Gastrocnemius medialis (tissue), 4 donors: ENCODE data around the gene MARF1. TPM values are rescaled to one million over a fixed set of nuclear protein-coding genes. Genes with fewer than 3 reads are reported as not detected.

Experiments used
- ATAC-seq, 2 donors: fragments of 150-250 bp; one replicate each; pipeline ENCODE4 v1.9.1; 2016
- DNase-seq, 2 donors: peaks; one replicate each; pipeline ENCODE4 v3.0.0-alpha.2; 2019
- H3K27ac ChIP-seq, 4 donors: fragments of 200-600 bp; sonication (generic); 1 replicate in 1 of 4; 2 replicates in 3 of 4; pipeline ENCODE4 v1.5.1; 2016 to 2018; ENCODE audit warnings: mild to moderate bottlenecking in 2 of 4, moderate library complexity in 1 of 4
- H3K27me3 ChIP-seq, 3 donors: fragments of 200-600 bp; sonication (generic) in 2 of 3; 1 replicate in 1 of 3; 2 replicates in 2 of 3; pipeline versions ENCODE4 v1.5.1 to v1.6.0; 2016 to 2019; ENCODE audit warnings: mild to moderate bottlenecking in 1 of 3, moderate library complexity in 1 of 3
- H3K36me3 ChIP-seq, 2 donors: fragments of 200-600 bp; sonication (generic) in 1 of 2; one replicate each; pipeline ENCODE4 v1.5.1; 2017 to 2018
- H3K4me1 ChIP-seq, 2 donors: fragments of 200-600 bp; sonication (generic) in 1 of 2; one replicate each; pipeline ENCODE4 v1.5.1; 2016 to 2017; ENCODE audit warnings: mild to moderate bottlenecking in 2 of 2
- H3K4me3 ChIP-seq, 4 donors: fragments of 200-600 bp; sonication (generic) in 3 of 4; 1 replicate in 1 of 4; 2 replicates in 3 of 4; pipeline ENCODE4 v1.5.1; 2016 to 2019; ENCODE audit warnings: mild to moderate bottlenecking in 2 of 4
- H3K9me3 ChIP-seq, 3 donors: fragments of 200-600 bp; sonication (generic) in 2 of 3; 1 replicate in 1 of 3; 2 replicates in 2 of 3; pipeline ENCODE4 v1.5.1; 2016 to 2019
- POLR2A ChIP-seq, 2 donors: fragments of 450-650 bp; IDR thresholded peaks; one replicate each; pipeline ENCODE4 v1.6.1; 2017; ENCODE audit warnings: antibody characterized with exemption in 2 of 2, mild to moderate bottlenecking in 2 of 2, moderate library complexity in 2 of 2
- in situ Hi-C, 4 donors: fragments of 200-750 bp; cut with MboI; loops; one replicate each; pipeline versions ENCODE4 v1.15.0 to v1.8.0; 2017; ENCODE audit warnings: low sequenced_read_pairs in 4 of 4
- intact Hi-C: fragments of 100-400 bp; cut with DNase I; formaldehyde crosslinking; loops from one replicate; pipeline ENCODE4 v1.15.1; 2023; ENCODE audit warnings: low total_unique reads
- total RNA-seq, 4 donors: library from RNA; depleted of rRNA; stranded (reverse); fragments of >200 nt; gene quantifications; one replicate each; pipeline versions ENCODE4 v1.1.0 to v1.2.3, GENCODE V29; 2016
- TF ChIP-seq, protein P1 (sequence below), 5 experiments: fragments of 450-650 bp in 3 of 5; fragments of 200-600 bp in 2 of 5; sonication (generic) in 2 of 5; IDR thresholded peaks in 4 of 5; conservative IDR thresholded peaks in 1 of 5; 1 replicate in 4 of 5; 2 replicates in 1 of 5; pipeline ENCODE4 v1.5.1; 2016 to 2019; ENCODE audit warnings: antibody characterized with exemption in 5 of 5, mild to moderate bottlenecking in 3 of 5, moderate library complexity in 3 of 5

MARF1 gene
- total RNA-seq, 4 donors from 2014 or later, result 19.5 to 29.8 (median 26.5) TPM

DNA sequence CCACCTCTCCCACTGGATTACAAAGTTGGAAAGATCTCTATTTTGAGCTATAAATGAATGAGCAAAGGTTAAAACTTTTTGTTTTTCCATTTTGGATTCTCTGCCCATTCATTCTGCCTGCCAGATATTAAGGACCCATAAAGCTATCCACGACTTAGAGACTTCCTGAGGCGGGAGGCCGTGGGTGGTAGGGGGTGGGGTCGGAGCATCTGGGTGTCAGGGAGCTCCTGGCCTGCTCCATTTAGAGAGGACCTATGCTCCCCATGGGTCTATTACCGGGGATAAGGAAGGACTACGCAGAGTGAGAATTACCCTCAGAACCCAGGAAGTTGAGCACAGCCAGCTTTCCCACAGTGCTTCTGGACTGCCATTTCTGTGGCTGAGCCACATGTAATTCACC lies 45.8 kb downstream of the MARF1 start:
- H3K27ac ChIP-seq, result peak overlapping the region; percentile 43 to 73 (median 65)
- intact Hi-C loops, result no loop called here
- H3K27me3 ChIP-seq, result no peaks in the 10 kb centered on the region
- TF ChIP-seq, protein P1, sequence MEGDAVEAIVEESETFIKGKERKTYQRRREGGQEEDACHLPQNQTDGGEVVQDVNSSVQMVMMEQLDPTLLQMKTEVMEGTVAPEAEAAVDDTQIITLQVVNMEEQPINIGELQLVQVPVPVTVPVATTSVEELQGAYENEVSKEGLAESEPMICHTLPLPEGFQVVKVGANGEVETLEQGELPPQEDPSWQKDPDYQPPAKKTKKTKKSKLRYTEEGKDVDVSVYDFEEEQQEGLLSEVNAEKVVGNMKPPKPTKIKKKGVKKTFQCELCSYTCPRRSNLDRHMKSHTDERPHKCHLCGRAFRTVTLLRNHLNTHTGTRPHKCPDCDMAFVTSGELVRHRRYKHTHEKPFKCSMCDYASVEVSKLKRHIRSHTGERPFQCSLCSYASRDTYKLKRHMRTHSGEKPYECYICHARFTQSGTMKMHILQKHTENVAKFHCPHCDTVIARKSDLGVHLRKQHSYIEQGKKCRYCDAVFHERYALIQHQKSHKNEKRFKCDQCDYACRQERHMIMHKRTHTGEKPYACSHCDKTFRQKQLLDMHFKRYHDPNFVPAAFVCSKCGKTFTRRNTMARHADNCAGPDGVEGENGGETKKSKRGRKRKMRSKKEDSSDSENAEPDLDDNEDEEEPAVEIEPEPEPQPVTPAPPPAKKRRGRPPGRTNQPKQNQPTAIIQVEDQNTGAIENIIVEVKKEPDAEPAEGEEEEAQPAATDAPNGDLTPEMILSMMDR (IDR thresholded peaks at IDR 0.05 in 4 of 5, conservative IDR thresholded peaks at IDR 0.05 in 1 of 5), result no peak
- no peak for TF ChIP-seq POLR2A (IDR thresholded peaks at IDR 0.05)
- in situ Hi-C loops, result no loop called here
- H3K4me1 ChIP-seq, result peaks cover 0 to 20% of the 10 kb centered on the region in 2 donors
- ATAC-seq (no peak), DNase-seq (no peak)
- peaks cover 2 to 63% of the 10 kb centered on the region in 2 donors for H3K36me3 ChIP-seq
- no peaks in the 10 kb centered on the region for H3K9me3 ChIP-seq
- H3K4me3 ChIP-seq, result no peak overlapping the region

- DNase-seq (no peak), ATAC-seq (no peak)
- peaks cover 9 to 31% of the 10 kb centered on the region in 2 donors for H3K4me1 ChIP-seq
- no peak overlapping the region for H3K4me3 ChIP-seq
- in situ Hi-C loops, result no loop called here
- no peaks in the 10 kb centered on the region for H3K9me3 ChIP-seq
- peak overlapping the region; percentile 44 to 60 (median 52) for H3K27ac ChIP-seq
- peaks cover 0 to 41% of the 10 kb centered on the region in 2 donors for H3K36me3 ChIP-seq
- H3K27me3 ChIP-seq, result no peaks in the 10 kb centered on the region
- TF ChIP-seq, protein P1 (IDR thresholded peaks at IDR 0.05 in 4 of 5, conservative IDR thresholded peaks at IDR 0.05 in 1 of 5), result no peak
- TF ChIP-seq POLR2A (IDR thresholded peaks at IDR 0.05), result no peak
- intact Hi-C loops, result no loop called here
These were observed 48.1 kb downstream of the MARF1 start for GRCh38 chr16:15594711-15595320.

DNA sequence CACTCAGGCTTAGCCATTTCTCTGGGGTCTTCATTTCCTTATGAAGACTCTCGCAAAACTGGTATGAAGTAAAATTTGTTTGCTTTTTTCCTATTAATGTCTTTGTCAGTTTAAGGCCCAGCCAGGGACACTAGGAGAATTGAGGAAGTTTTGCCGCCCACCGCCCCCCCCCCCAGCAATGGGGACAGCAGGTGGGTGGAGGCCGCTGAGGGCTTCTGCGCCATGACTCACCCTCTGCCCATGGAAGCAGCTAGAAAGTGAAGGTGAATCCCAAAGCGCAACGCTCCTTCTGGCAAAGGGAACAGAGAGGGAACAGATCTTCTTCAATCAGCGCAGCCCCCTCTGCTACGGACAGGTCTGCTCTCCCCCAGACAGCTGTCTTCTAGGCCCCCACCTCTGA lies 49.7 kb downstream of the MARF1 start:
- DNase-seq (no peak), ATAC-seq (no peak)
- intact Hi-C loops (no loop called here), in situ Hi-C loops (no loop called here)
- Histone ChIP-seq H3K4me3 (no peak overlapping the region), H3K4me1 (peaks cover 9 to 27% of the 10 kb centered on the region in 2 donors), H3K36me3 (peaks cover 0 to 33% of the 10 kb centered on the region in 2 donors), H3K27ac (peak overlapping the region; percentile 44 to 60 (median 52)), H3K9me3 (no peaks in the 10 kb centered on the region), H3K27me3 (no peaks in the 10 kb centered on the region)
- TF ChIP-seq POLR2A (IDR thresholded peaks at IDR 0.05), result no peak
- TF ChIP-seq, protein P1 (IDR thresholded peaks at IDR 0.05 in 4 of 5, conservative IDR thresholded peaks at IDR 0.05 in 1 of 5), result no peak

- Histone ChIP-seq H3K36me3 (peaks cover 0 to 28% of the 10 kb centered on the region in 2 donors), H3K27me3 (no peaks in the 10 kb centered on the region), H3K27ac (peak overlapping the region; percentile 7 to 58 (median 39)), H3K9me3 (no peaks in the 10 kb centered on the region), H3K4me1 (peaks cover 9 to 18% of the 10 kb centered on the region in 2 donors), H3K4me3 (no peak overlapping the region)
- in situ Hi-C loops, result no loop called here
- DNase-seq, result no peak
- TF ChIP-seq POLR2A (IDR thresholded peaks at IDR 0.05), result no peak
- TF ChIP-seq, protein P1 (IDR thresholded peaks at IDR 0.05 in 4 of 5, conservative IDR thresholded peaks at IDR 0.05 in 1 of 5), result no peak
- intact Hi-C loops, result loop anchor here (1.0 kb wide), 1 partner anchor 15 kb away; no protein-coding TSS in a partner anchor
- ATAC-seq, result no peak
These were observed 50.6 kb downstream of the MARF1 start for GRCh38 chr16:15592324-15592723.
